ENCODE data around the gene FGD3.

The FGD3 gene

GRCh38 chr9:93005876-93006275 lies 58.6 kb downstream of the FGD3 start:
- DNase-seq (ENCODE audit: low spot score) = no peak
- TF ChIP-seq, protein P1, sequence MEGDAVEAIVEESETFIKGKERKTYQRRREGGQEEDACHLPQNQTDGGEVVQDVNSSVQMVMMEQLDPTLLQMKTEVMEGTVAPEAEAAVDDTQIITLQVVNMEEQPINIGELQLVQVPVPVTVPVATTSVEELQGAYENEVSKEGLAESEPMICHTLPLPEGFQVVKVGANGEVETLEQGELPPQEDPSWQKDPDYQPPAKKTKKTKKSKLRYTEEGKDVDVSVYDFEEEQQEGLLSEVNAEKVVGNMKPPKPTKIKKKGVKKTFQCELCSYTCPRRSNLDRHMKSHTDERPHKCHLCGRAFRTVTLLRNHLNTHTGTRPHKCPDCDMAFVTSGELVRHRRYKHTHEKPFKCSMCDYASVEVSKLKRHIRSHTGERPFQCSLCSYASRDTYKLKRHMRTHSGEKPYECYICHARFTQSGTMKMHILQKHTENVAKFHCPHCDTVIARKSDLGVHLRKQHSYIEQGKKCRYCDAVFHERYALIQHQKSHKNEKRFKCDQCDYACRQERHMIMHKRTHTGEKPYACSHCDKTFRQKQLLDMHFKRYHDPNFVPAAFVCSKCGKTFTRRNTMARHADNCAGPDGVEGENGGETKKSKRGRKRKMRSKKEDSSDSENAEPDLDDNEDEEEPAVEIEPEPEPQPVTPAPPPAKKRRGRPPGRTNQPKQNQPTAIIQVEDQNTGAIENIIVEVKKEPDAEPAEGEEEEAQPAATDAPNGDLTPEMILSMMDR (conservative IDR thresholded peaks at IDR 0.05; ENCODE audit: low read depth) = no peak
- no peak overlapping the region for H3K27ac ChIP-seq
- POLR2A ChIA-PET (ENCODE audit: low non-redundant PET) = interaction anchor here (0.6 kb wide), 1 partner anchor 140 kb away, joined by 3 read pairs; no protein-coding TSS in a partner anchor
- CTCF ChIA-PET = interaction anchor here (0.6 kb wide), 2 partner anchors 131 to 1021 kb away, joined by 3 read pairs; no protein-coding TSS in a partner anchor

DNA sequence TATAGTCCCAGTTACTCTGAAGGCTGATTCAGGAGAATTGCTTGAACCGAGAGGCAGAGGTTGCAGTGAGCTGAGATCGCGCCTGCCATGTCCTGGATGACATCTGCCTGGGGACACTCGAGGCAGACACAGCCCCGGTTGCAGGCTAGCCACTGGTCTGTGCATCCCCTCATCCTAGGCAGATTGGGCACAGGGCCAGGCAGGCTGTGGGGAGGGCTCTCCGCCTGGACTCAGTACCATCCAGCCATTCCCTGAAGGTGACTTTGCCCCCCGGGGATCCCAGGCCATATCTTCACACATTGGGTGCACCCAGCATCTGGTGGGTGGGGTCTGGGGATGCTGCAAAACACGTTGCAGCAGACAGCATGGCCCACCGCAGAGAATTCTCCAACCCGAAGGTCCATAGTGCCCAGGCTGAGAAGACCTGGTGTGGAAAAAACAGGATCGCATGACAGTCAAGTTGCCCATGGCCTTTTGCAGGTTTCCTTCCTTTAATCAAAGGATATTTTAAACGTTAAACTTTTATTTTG lies 60.3 kb downstream of the FGD3 start:
- ChIA-PET POLR2A (ENCODE audit: low non-redundant PET) (no interaction called here), CTCF (no interaction called here)
- TF ChIP-seq, protein P1 (conservative IDR thresholded peaks at IDR 0.05; ENCODE audit: low read depth) = no peak
- no peak for DNase-seq (ENCODE audit: low spot score)
- H3K27ac ChIP-seq = no peak overlapping the region

DNA sequence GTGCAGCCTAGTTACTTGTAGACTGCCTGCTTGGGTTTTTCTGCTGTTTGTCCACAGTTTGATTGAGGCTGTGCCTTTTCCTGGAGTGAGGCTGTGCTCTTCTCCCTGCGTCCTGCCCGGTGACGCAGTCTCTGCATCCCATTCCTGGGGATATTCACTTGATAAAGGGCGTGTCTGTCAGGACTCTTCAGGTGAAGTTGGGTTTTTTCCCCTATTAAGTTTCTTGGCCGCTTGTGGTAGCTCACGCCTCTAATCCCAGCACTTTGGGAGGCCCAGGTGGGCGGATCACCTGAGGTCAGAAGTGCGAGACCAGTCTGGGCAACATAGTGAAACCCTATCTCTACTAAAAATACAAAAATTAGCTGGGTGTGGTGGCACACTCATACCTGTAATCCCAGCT lies 61.1 kb downstream of the FGD3 start:
- ChIA-PET CTCF (interaction anchor here (0.6 kb wide), 1 partner anchor 80 kb away, joined by 3 read pairs; no protein-coding TSS in a partner anchor), POLR2A (ENCODE audit: low non-redundant PET) (no interaction called here)
- TF ChIP-seq, protein P1 (conservative IDR thresholded peaks at IDR 0.05; ENCODE audit: low read depth) = no peak

DNA sequence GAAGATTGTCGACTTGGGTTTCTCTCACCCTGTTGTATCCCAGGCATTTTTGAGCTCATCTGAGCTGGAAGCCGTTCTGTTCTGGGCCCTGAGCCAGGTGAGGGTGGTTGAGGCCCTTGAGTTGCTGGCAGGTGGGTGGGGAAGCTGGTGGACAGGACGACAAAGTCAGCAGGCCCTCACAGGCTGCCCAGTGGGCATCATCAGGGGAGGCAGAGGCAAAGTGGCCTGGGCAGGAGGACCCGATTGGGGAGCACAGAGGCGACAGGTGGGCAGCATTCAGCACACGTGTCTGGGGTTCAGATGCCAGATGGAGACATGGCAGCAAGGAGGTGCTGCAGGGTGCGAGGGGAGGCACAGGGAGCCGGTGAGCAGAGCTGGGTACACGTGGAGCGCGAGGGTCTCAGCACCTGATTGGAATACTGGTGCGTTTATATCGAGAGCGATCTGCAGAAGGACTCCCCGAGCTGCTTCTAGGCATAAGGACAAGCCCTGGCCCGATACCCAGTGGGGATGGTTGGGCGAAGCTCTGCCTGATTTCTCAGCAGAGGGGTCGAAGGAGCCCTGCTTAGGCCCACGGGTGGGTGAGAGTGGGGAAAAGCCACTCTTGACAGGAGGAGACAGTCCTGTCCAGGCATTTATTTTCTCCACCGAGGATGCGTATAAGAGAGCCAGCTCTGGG lies 62.2 kb downstream of the FGD3 start:
- no peak for DNase-seq (ENCODE audit: low spot score)
- no peak overlapping the region for H3K27ac ChIP-seq
- TF ChIP-seq, protein P1 (conservative IDR thresholded peaks at IDR 0.05; ENCODE audit: low read depth) = no peak
- ChIA-PET POLR2A (ENCODE audit: low non-redundant PET) (no interaction called here), CTCF (interaction anchor here (0.6 kb wide), 1 partner anchor 16 kb away, joined by 3 read pairs; no protein-coding TSS in a partner anchor)

More for the DNA sequence above, 61.1 kb downstream of the FGD3 start:
- no peak overlapping the region for H3K27ac ChIP-seq
- DNase-seq (ENCODE audit: low spot score) = no peak

GRCh38 chr9:93010056-93010455 lies 62.7 kb downstream of the FGD3 start:
- ChIA-PET POLR2A (ENCODE audit: low non-redundant PET) (no interaction called here), CTCF (interaction anchor here (0.6 kb wide), 1 partner anchor 16 kb away, joined by 3 read pairs; no protein-coding TSS in a partner anchor)
- no peak for DNase-seq (ENCODE audit: low spot score)
- TF ChIP-seq, protein P1 (conservative IDR thresholded peaks at IDR 0.05; ENCODE audit: low read depth) = no peak
- no peak overlapping the region for H3K27ac ChIP-seq

DNA sequence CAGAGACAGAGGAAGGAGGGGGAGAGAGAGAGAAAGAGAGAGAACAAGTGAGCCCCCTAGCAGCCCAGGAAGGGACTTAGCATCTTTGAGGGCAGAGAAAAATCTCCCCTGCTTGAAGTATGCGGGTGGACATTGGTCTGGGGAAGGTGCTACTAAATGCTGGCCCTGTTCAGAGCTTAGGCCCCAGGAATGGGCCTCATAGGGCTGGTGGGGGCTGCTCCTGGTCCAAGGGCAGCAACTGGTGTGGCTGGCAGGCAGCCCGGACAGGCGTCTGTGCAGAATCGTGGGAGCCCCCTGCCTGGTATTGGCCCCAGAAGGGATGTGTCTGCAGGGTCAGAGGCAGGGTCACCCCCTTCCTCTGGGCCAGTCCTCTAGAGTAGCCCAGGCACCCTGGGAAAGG lies 63.4 kb downstream of the FGD3 start:
- POLR2A ChIA-PET (ENCODE audit: low non-redundant PET) = no interaction called here
- TF ChIP-seq, protein P1 (conservative IDR thresholded peaks at IDR 0.05; ENCODE audit: low read depth) = no peak
- DNase-seq (ENCODE audit: low spot score) = no peak
- H3K27ac ChIP-seq = no peak overlapping the region
- CTCF ChIA-PET = no interaction called here
